ENCODE measurements around the gene ANKRD62.

- TF ChIP-seq CTCF (IDR thresholded peaks at IDR 0.05) (no peak), TCF7L2 (IDR thresholded peaks at IDR 0.05; ENCODE audit: low read depth, low read length) (no peak)
- TF ChIP-seq, protein P1, sequence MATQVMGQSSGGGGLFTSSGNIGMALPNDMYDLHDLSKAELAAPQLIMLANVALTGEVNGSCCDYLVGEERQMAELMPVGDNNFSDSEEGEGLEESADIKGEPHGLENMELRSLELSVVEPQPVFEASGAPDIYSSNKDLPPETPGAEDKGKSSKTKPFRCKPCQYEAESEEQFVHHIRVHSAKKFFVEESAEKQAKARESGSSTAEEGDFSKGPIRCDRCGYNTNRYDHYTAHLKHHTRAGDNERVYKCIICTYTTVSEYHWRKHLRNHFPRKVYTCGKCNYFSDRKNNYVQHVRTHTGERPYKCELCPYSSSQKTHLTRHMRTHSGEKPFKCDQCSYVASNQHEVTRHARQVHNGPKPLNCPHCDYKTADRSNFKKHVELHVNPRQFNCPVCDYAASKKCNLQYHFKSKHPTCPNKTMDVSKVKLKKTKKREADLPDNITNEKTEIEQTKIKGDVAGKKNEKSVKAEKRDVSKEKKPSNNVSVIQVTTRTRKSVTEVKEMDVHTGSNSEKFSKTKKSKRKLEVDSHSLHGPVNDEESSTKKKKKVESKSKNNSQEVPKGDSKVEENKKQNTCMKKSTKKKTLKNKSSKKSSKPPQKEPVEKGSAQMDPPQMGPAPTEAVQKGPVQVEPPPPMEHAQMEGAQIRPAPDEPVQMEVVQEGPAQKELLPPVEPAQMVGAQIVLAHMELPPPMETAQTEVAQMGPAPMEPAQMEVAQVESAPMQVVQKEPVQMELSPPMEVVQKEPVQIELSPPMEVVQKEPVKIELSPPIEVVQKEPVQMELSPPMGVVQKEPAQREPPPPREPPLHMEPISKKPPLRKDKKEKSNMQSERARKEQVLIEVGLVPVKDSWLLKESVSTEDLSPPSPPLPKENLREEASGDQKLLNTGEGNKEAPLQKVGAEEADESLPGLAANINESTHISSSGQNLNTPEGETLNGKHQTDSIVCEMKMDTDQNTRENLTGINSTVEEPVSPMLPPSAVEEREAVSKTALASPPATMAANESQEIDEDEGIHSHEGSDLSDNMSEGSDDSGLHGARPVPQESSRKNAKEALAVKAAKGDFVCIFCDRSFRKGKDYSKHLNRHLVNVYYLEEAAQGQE (IDR thresholded peaks at IDR 0.05; ENCODE audit: insufficient read depth in 1 of 2, low read depth in 2 of 2, low read length in 1 of 2), result no peak
These were observed 16.2 kb downstream of the ANKRD62 start for GRCh38 chr18:12109836-12110235.

Measured in Panc1 (cell line).